Tibial nerve (tissue), 4 donors: ENCODE data around the gene TTC3. TPM values are rescaled to one million over a fixed set of nuclear protein-coding genes. Genes with fewer than 3 reads are reported as not detected.

ENCODE experiments used
- DNase-seq, 2 donors: peaks; one replicate each; pipeline ENCODE4 v3.0.0-alpha.2; 2019; ENCODE audit warnings: low spot score in 2 of 2
- H3K27ac ChIP-seq, 4 donors: fragments of 200-600 bp; sonication (generic) in 3 of 4; one replicate each; pipeline ENCODE4 v1.5.1; 2017 to 2019; ENCODE audit warnings: mild to moderate bottlenecking in 1 of 4
- H3K27me3 ChIP-seq, 2 donors: fragments of 200-600 bp; sonication (generic) in 1 of 2; one replicate each; pipeline versions ENCODE4 v1.5.1 to v1.6.0; 2017 to 2019
- H3K36me3 ChIP-seq, 3 donors: fragments of 200-600 bp; sonication (generic); one replicate each; pipeline ENCODE4 v1.5.1; 2018 to 2019
- H3K4me1 ChIP-seq, 4 donors: fragments of 200-600 bp; sonication (generic) in 3 of 4; one replicate each; pipeline ENCODE4 v1.5.1; 2017 to 2019
- H3K4me3 ChIP-seq, 4 donors: fragments of 200-600 bp; sonication (generic) in 3 of 4; one replicate each; pipeline ENCODE4 v1.5.1; 2017 to 2019; ENCODE audit warnings: mild to moderate bottlenecking in 1 of 4, moderate library complexity in 1 of 4
- H3K9me3 ChIP-seq, 4 donors: fragments of 200-600 bp; sonication (generic) in 3 of 4; one replicate each; pipeline ENCODE4 v1.5.1; 2017 to 2019
- CTCF ChIP-seq, 5 experiments: fragments of 200-600 bp in 3 of 5; fragments of 450-650 bp in 2 of 5; sonication (generic) in 3 of 5; IDR thresholded peaks; one replicate each; pipeline ENCODE4 v1.5.1; 2016 to 2019; ENCODE audit warnings: antibody characterized with exemption in 5 of 5, mild to moderate bottlenecking in 3 of 5, moderate library complexity in 2 of 5
- EP300 ChIP-seq, 2 donors: sonication (generic); formaldehyde crosslinking; IDR thresholded peaks; one replicate each; pipeline ENCODE4 v1.6.1; 2017; ENCODE audit warnings: antibody characterized with exemption in 2 of 2, mild to moderate bottlenecking in 1 of 2
- POLR2A ChIP-seq, 2 donors: fragments of 450-650 bp; IDR thresholded peaks; one replicate each; pipeline ENCODE4 v1.6.1; 2017; ENCODE audit warnings: antibody characterized with exemption in 2 of 2, mild to moderate bottlenecking in 2 of 2, moderate library complexity in 2 of 2
- WGBS, 2 donors: methylation state at CpG; one replicate each; pipeline ENCODE4 v1.1.5; 2018; 5-methylcytosine and 5-hydroxymethylcytosine counted together
- total RNA-seq, 4 donors: library from RNA; depleted of rRNA; stranded (reverse); fragments of >200 nt; gene quantifications; one replicate each; pipeline ENCODE4 v1.1.0, GENCODE V29; 2016

Gene TTC3
- total RNA-seq, 4 donors from 2014 or later = 136 to 259 (median 158) TPM

DNA sequence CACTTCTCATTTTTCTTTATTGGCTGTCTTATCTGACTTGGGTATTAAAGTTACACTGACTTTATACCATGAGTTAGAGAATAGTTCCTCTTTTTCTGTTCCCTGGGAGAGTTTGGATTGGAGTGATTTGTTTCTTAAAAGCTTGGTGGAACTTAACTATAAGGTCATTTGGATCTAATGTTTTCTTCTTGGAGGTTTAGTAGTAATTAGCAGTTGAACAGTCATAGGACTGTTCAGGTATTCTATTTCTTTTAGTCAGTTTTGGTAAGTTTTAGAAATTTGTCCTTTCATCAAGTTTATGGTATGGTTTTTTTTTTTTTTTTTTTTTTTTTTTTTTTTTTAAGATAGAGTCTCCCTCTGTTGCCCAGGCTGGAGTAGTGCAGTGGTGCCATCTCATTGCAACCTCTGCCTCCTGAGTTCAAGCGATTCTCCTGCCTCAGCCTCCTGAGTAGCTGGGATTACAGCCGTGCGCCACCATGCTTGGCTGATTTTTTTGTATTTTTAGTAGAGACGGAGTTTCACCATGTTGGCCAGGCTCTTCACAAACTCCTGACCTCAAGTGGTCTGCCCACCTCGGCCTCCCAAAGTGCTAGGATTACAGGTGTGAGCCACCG lies 6.3 kb downstream of the TTC3 start:
- Histone ChIP-seq H3K27ac (no peak overlapping the region), H3K9me3 (peaks cover 0 to 11% (median 0%) of the 10 kb centered on the region in 4 donors), H3K27me3 (no peaks in the 10 kb centered on the region), H3K4me1 (peaks cover 0 to 34% (median 6%) of the 10 kb centered on the region in 4 donors), H3K36me3 (no peaks in the 10 kb centered on the region), H3K4me3 (no peak overlapping the region)
- no peak for DNase-seq
- WGBS, 2 donors = 96 to 97% methylated on average over 6 of the region's 6 CpGs
- no peak for TF ChIP-seq POLR2A (IDR thresholded peaks at IDR 0.05)
- no peak for TF ChIP-seq EP300 (IDR thresholded peaks at IDR 0.05)
- TF ChIP-seq CTCF (IDR thresholded peaks at IDR 0.05) = peak in 1 of 5 experiments; percentile 15

- TF ChIP-seq POLR2A (IDR thresholded peaks at IDR 0.05) = no peak
- no peak for TF ChIP-seq EP300 (IDR thresholded peaks at IDR 0.05)
- no peak for DNase-seq
Observed at GRCh38 chr21:37082375-37082774, 9.3 kb downstream of the TTC3 start.

DNA sequence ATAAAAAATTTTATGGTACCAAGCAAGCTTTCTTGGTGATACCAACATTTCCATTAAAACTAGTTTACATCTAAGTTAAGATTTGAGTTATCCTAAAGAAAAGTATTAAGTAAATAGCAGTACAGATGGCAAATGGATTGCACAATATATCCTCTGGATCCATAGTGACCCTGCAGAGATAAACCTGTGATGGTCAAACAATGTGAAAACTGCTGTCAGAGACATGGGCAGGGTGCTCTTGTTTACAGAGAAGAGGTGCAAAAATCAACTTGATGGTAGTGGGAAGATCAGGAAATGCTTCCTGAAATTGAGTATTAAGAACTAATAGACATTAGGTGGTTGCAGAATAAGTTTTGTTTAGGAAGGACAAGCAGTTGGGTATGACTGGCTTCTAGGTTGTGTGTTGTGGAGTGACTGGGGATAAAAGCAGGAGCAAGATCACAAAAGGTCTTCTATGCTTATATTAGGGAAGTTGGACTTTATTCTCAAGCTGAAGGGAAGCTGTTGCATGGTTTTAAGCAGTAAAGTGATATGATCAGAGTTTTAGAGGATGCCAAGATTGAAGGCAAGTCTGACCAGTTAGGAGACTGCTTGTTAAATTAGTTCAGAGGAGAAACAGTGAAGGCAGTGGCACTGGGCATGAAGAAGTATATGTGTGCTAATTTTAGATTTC lies 9.9 kb downstream of the TTC3 start:
- TF ChIP-seq EP300 (IDR thresholded peaks at IDR 0.05) (no peak), CTCF (IDR thresholded peaks at IDR 0.05) (no peak), POLR2A (IDR thresholded peaks at IDR 0.05) (no peak)
- Histone ChIP-seq H3K27ac (no peak overlapping the region), H3K4me3 (no peak overlapping the region), H3K4me1 (peaks cover 0 to 25% (median 5%) of the 10 kb centered on the region in 4 donors), H3K9me3 (peaks cover 0 to 11% (median 0%) of the 10 kb centered on the region in 4 donors), H3K27me3 (no peaks in the 10 kb centered on the region), H3K36me3 (no peaks in the 10 kb centered on the region)
- DNase-seq = no peak

More at GRCh38 chr21:37082375-37082774, 9.3 kb downstream of the TTC3 start:
- Histone ChIP-seq H3K4me3 (no peak overlapping the region), H3K27ac (no peak overlapping the region), H3K36me3 (no peaks in the 10 kb centered on the region), H3K27me3 (no peaks in the 10 kb centered on the region), H3K9me3 (peaks cover 0 to 11% (median 0%) of the 10 kb centered on the region in 4 donors), H3K4me1 (peaks cover 0 to 25% (median 5%) of the 10 kb centered on the region in 4 donors)
- 70 to 84% methylated on average over 1 of the region's 1 CpG for WGBS, 2 donors

- H3K4me1 ChIP-seq = peaks cover 0 to 31% (median 5%) of the 10 kb centered on the region in 4 donors
- peaks cover 0 to 4% (median 0%) of the 10 kb centered on the region in 3 donors for H3K36me3 ChIP-seq
- WGBS, 2 donors = 87% methylated on average over 3 of the region's 3 CpGs
- TF ChIP-seq POLR2A (IDR thresholded peaks at IDR 0.05) (no peak), CTCF (IDR thresholded peaks at IDR 0.05) (no peak), EP300 (IDR thresholded peaks at IDR 0.05) (no peak)
- no peaks in the 10 kb centered on the region for H3K27me3 ChIP-seq
- H3K9me3 ChIP-seq = no peaks in the 10 kb centered on the region
- no peak for DNase-seq
- H3K4me3 ChIP-seq = no peak overlapping the region
- no peak overlapping the region for H3K27ac ChIP-seq
Observed at GRCh38 chr21:37085726-37086125, 12.7 kb downstream of the TTC3 start.

DNA sequence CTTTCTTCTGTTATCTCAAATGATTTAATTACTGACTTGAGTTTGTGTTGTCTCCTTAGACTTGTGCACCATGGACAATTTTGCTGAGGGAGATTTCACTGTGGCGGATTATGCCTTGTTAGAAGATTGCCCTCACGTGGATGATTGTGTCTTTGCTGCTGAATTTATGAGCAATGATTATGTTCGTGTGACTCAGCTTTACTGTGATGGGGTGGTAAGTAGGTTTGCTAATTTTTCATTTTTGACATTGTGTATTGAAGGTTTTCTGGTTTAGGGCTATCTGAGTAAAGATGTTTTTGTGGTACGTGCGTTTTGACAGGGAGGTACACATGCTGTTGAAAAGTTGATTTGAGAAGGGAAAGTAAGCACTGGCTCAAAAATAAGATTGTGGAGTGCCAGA lies 14.1 kb downstream of the TTC3 start:
- H3K36me3 ChIP-seq = peaks cover 0 to 6% (median 0%) of the 10 kb centered on the region in 3 donors
- H3K27ac ChIP-seq = no peak overlapping the region
- peaks cover 0 to 30% (median 5%) of the 10 kb centered on the region in 4 donors for H3K4me1 ChIP-seq
- 53 to 56% methylated on average over 5 of the region's 5 CpGs for WGBS, 2 donors
- H3K4me3 ChIP-seq = no peak overlapping the region
- no peaks in the 10 kb centered on the region for H3K27me3 ChIP-seq
- TF ChIP-seq CTCF (IDR thresholded peaks at IDR 0.05) (peak; percentile 4 to 40 (median 36)), POLR2A (IDR thresholded peaks at IDR 0.05) (no peak), EP300 (IDR thresholded peaks at IDR 0.05) (no peak)
- peak in 1 of 2 donors; percentile 42 for DNase-seq
- H3K9me3 ChIP-seq = no peaks in the 10 kb centered on the region
